Peyer's patch (tissue), 4 donors: ENCODE data around the gene DYNLL2. TPM values are rescaled to one million over a fixed set of nuclear protein-coding genes. Genes with fewer than 3 reads are reported as not detected.

Source experiments
- DNase-seq, 3 donors: peaks; one replicate each; pipeline ENCODE4 v3.0.0-alpha.2; 2017 to 2019
- H3K27ac ChIP-seq, 4 donors: fragments of 200-600 bp; sonication (generic); one replicate each; pipeline ENCODE4 v1.5.1; 2016 to 2019
- H3K27me3 ChIP-seq, 2 donors: fragments of 200-600 bp; sonication (generic); one replicate each; pipeline ENCODE4 v1.5.1; 2019
- H3K36me3 ChIP-seq, 3 donors: fragments of 200-600 bp; sonication (generic); one replicate each; pipeline ENCODE4 v1.5.1; 2016 to 2019
- H3K4me1 ChIP-seq, 4 donors: fragments of 200-600 bp; sonication (generic); one replicate each; pipeline ENCODE4 v1.5.1; 2016 to 2019
- H3K4me3 ChIP-seq, 4 donors: fragments of 200-600 bp; sonication (generic); 1 replicate in 3 of 4; 2 replicates in 1 of 4; pipeline ENCODE4 v1.5.1; 2016 to 2019; ENCODE audit warnings: mild to moderate bottlenecking in 1 of 4
- H3K9me3 ChIP-seq, 4 donors: fragments of 200-600 bp; sonication (generic); one replicate each; pipeline ENCODE4 v1.5.1; 2016 to 2019; ENCODE audit warnings: mild to moderate bottlenecking in 1 of 4
- CTCF ChIP-seq, 6 experiments: fragments of 450-650 bp in 4 of 6; fragments of 200-600 bp in 2 of 6; sonication (generic) in 1 of 6; IDR thresholded peaks; one replicate each; pipeline ENCODE4 v1.5.1; 2017 to 2019; ENCODE audit warnings: antibody characterized with exemption in 6 of 6, mild to moderate bottlenecking in 3 of 6, moderate library complexity in 1 of 6
- POLR2A ChIP-seq, 2 donors: fragments of 450-650 bp; IDR thresholded peaks; one replicate each; pipeline ENCODE4 v1.5.1; 2017; ENCODE audit warnings: antibody characterized with exemption in 2 of 2, mild to moderate bottlenecking in 2 of 2, moderate library complexity in 2 of 2
- total RNA-seq, 4 donors: library from RNA; depleted of rRNA; stranded (reverse); fragments of >200 nt; gene quantifications; one replicate each; pipeline ENCODE4 v1.1.0, GENCODE V29; 2016

DYNLL2 gene
- total RNA-seq, 4 donors from 2014 or later: 18.2 to 23.9 (median 23.8) TPM

- Histone ChIP-seq H3K36me3 (no peaks in the 10 kb centered on the region), H3K9me3 (no peaks in the 10 kb centered on the region), H3K4me3 (no peak overlapping the region), H3K4me1 (no peaks in the 10 kb centered on the region), H3K27me3 (no peaks in the 10 kb centered on the region), H3K27ac (no peak overlapping the region)
- TF ChIP-seq POLR2A (IDR thresholded peaks at IDR 0.05) (no peak), CTCF (IDR thresholded peaks at IDR 0.05) (no peak)
- no peak for DNase-seq
These were observed 36.8 kb upstream of the DYNLL2 start for GRCh38 chr17:58046239-58047094.

GRCh38 chr17:58047376-58048150 is 35.7 kb upstream of the DYNLL2 start:
- TF ChIP-seq CTCF (IDR thresholded peaks at IDR 0.05) (no peak), POLR2A (IDR thresholded peaks at IDR 0.05) (no peak)
- no peaks in the 10 kb centered on the region for H3K9me3 ChIP-seq
- no peak for DNase-seq
- no peaks in the 10 kb centered on the region for H3K4me1 ChIP-seq
- no peaks in the 10 kb centered on the region for H3K27me3 ChIP-seq
- H3K4me3 ChIP-seq: no peak overlapping the region
- H3K36me3 ChIP-seq: no peaks in the 10 kb centered on the region
- no peak overlapping the region for H3K27ac ChIP-seq

- H3K4me1 ChIP-seq: no peaks in the 10 kb centered on the region
- no peaks in the 10 kb centered on the region for H3K27me3 ChIP-seq
- DNase-seq: no peak
- H3K27ac ChIP-seq: no peak overlapping the region
- no peaks in the 10 kb centered on the region for H3K9me3 ChIP-seq
- no peaks in the 10 kb centered on the region for H3K36me3 ChIP-seq
- no peak overlapping the region for H3K4me3 ChIP-seq
- TF ChIP-seq POLR2A (IDR thresholded peaks at IDR 0.05) (no peak), CTCF (IDR thresholded peaks at IDR 0.05) (no peak)
These were observed 33.7 kb upstream of the DYNLL2 start for GRCh38 chr17:58049533-58049932.

GRCh38 chr17:58050966-58051365 is 32.3 kb upstream of the DYNLL2 start:
- DNase-seq: no peak
- Histone ChIP-seq H3K27ac (no peak overlapping the region), H3K4me1 (no peaks in the 10 kb centered on the region), H3K27me3 (no peaks in the 10 kb centered on the region), H3K36me3 (no peaks in the 10 kb centered on the region), H3K9me3 (no peaks in the 10 kb centered on the region), H3K4me3 (no peak overlapping the region)
- TF ChIP-seq POLR2A (IDR thresholded peaks at IDR 0.05): no peak
- no peak for TF ChIP-seq CTCF (IDR thresholded peaks at IDR 0.05)

GRCh38 chr17:58051468-58051867 is 31.8 kb upstream of the DYNLL2 start:
- no peaks in the 10 kb centered on the region for H3K27me3 ChIP-seq
- DNase-seq: no peak
- H3K4me1 ChIP-seq: no peaks in the 10 kb centered on the region
- H3K4me3 ChIP-seq: no peak overlapping the region
- H3K36me3 ChIP-seq: no peaks in the 10 kb centered on the region
- TF ChIP-seq POLR2A (IDR thresholded peaks at IDR 0.05) (no peak), CTCF (IDR thresholded peaks at IDR 0.05) (no peak)
- H3K9me3 ChIP-seq: no peaks in the 10 kb centered on the region
- no peak overlapping the region for H3K27ac ChIP-seq
